ENCODE results near the gene EBF4. TPM values are rescaled to one million over a fixed set of nuclear protein-coding genes. Genes with fewer than 3 reads are reported as not detected.

EBF4 gene
- total and polyA plus RNA-seq, 2 experiments from 2014 or later, result 18.8 to 24.2 TPM

- DNase-seq (ENCODE audit: low read depth in 1 of 2, low spot score in 1 of 2), result peak; percentile 23 to 28
- Histone ChIP-seq H3K27ac (no peak overlapping the region), H3K36me3 (no peaks in the 10 kb centered on the region), H3K27me3 (peaks cover 83% of the 10 kb centered on the region), H3K4me3 (peak overlapping the region; percentile 24), H3K4me1 (ENCODE audit: low read depth) (no peaks in the 10 kb centered on the region), H3K9me3 (ENCODE audit: low read depth) (no peaks in the 10 kb centered on the region)
- no peak for TF ChIP-seq CTCF (IDR thresholded peaks at IDR 0.05; ENCODE audit: low read depth, low read length)
Measured at GRCh38 chr20:2751878-2752566, 59.4 kb downstream of the EBF4 start.

GRCh38 chr20:2752567-2753460 is 60.2 kb downstream of the EBF4 start:
- H3K4me3 ChIP-seq, result peak overlapping the region; percentile 24
- no peaks in the 10 kb centered on the region for H3K9me3 ChIP-seq (ENCODE audit: low read depth)
- peaks cover 75% of the 10 kb centered on the region for H3K27me3 ChIP-seq
- no peak overlapping the region for H3K27ac ChIP-seq
- TF ChIP-seq CTCF (IDR thresholded peaks at IDR 0.05; ENCODE audit: low read depth, low read length), result peak; percentile 89
- no peaks in the 10 kb centered on the region for H3K36me3 ChIP-seq
- no peaks in the 10 kb centered on the region for H3K4me1 ChIP-seq (ENCODE audit: low read depth)
- DNase-seq (ENCODE audit: low read depth in 1 of 2, low spot score in 1 of 2), result peak; percentile 57 to 70

GRCh38 chr20:2753461-2754040 is 61.0 kb downstream of the EBF4 start:
- H3K4me3 ChIP-seq, result no peak overlapping the region
- no peak for TF ChIP-seq CTCF (IDR thresholded peaks at IDR 0.05; ENCODE audit: low read depth, low read length)
- peaks cover 68% of the 10 kb centered on the region for H3K27me3 ChIP-seq
- no peak overlapping the region for H3K27ac ChIP-seq
- no peaks in the 10 kb centered on the region for H3K36me3 ChIP-seq
- no peaks in the 10 kb centered on the region for H3K9me3 ChIP-seq (ENCODE audit: low read depth)
- DNase-seq (ENCODE audit: low read depth in 1 of 2, low spot score in 1 of 2), result no peak
- no peaks in the 10 kb centered on the region for H3K4me1 ChIP-seq (ENCODE audit: low read depth)

GRCh38 chr20:2754424-2754823 is 61.8 kb downstream of the EBF4 start:
- H3K27ac ChIP-seq, result no peak overlapping the region
- no peaks in the 10 kb centered on the region for H3K36me3 ChIP-seq
- peak in 1 of 2 donors; percentile 22 for DNase-seq (ENCODE audit: low read depth in 1 of 2, low spot score in 1 of 2)
- no peaks in the 10 kb centered on the region for H3K4me1 ChIP-seq (ENCODE audit: low read depth)
- peaks cover 59% of the 10 kb centered on the region for H3K27me3 ChIP-seq
- no peak for TF ChIP-seq CTCF (IDR thresholded peaks at IDR 0.05; ENCODE audit: low read depth, low read length)
- H3K4me3 ChIP-seq, result no peak overlapping the region
- H3K9me3 ChIP-seq (ENCODE audit: low read depth), result no peaks in the 10 kb centered on the region

GRCh38 chr20:2755451-2756055 is 63.0 kb downstream of the EBF4 start:
- H3K9me3 ChIP-seq (ENCODE audit: low read depth), result no peaks in the 10 kb centered on the region
- DNase-seq (ENCODE audit: low read depth in 1 of 2, low spot score in 1 of 2), result no peak
- peaks cover 48% of the 10 kb centered on the region for H3K27me3 ChIP-seq
- TF ChIP-seq CTCF (IDR thresholded peaks at IDR 0.05; ENCODE audit: low read depth, low read length), result no peak
- no peak overlapping the region for H3K27ac ChIP-seq
- no peak overlapping the region for H3K4me3 ChIP-seq
- H3K4me1 ChIP-seq (ENCODE audit: low read depth), result no peaks in the 10 kb centered on the region
- H3K36me3 ChIP-seq, result no peaks in the 10 kb centered on the region
